Stimulated activated CD4-positive, alpha-beta T cell treated with anti-CD3 and anti-CD28 coated beads, Interleukin-4, amount 100 ng/mL, for 1 hour (primary cell): ENCODE data around the gene ATP5PF.
"Not testable (repeated sequence)": the region's sequence is repeated elsewhere in the genome, so short reads cannot be mapped to it uniquely, and the experiment has no call there.

Experiments used
- DNase-seq: peaks from one replicate; pipeline ENCODE4 v3.0.0-alpha.2; 2020

ATP5PF gene, protein sequence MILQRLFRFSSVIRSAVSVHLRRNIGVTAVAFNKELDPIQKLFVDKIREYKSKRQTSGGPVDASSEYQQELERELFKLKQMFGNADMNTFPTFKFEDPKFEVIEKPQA

GRCh38 chr21:25734904-25735645, at the start of gene ATP5PF, which contains the start of gene GABPA:
Gene ATP5PF, minus strand, starts transcription at chr21:25734904. Its CDS starts 5,110 bp downstream, at chr21:25729794.
Gene GABPA, plus strand, starts transcription at chr21:25734972. Its CDS starts 6,627 bp downstream, at chr21:25741599.
- DNase-seq, result peak; percentile 98

GRCh38 chr21:25778126-25778875, 43.6 kb upstream of the ATP5PF start:
- not testable (repeated sequence) for DNase-seq

- DNase-seq, result no peak
Measured at GRCh38 chr21:25776440-25776839, 41.7 kb upstream of the ATP5PF start.

DNA sequence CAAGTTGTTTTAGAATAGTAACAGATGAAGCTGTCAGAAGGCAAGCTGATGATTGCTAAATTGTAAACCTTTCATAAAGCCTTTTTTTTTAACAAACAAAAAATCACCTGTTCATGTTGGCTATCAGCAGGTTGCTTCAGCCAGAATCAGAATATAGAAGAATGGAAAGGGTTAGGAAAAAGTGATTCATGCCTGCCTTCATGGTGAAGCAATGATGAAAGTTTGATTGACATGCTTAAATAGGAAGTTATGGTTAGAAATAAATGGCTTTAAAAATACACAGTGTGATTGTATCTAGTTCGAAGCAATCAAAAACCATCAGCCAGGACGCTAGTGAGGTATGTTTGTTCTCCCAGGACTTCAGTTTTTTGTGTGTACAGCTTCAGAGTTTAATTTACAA, 38.0 kb upstream of the ATP5PF start:
- no peak for DNase-seq

GRCh38 chr21:25767921-25768320, 33.2 kb upstream of the ATP5PF start:
- no peak for DNase-seq

GRCh38 chr21:25764065-25764464, 29.4 kb upstream of the ATP5PF start:
- no peak for DNase-seq

DNA sequence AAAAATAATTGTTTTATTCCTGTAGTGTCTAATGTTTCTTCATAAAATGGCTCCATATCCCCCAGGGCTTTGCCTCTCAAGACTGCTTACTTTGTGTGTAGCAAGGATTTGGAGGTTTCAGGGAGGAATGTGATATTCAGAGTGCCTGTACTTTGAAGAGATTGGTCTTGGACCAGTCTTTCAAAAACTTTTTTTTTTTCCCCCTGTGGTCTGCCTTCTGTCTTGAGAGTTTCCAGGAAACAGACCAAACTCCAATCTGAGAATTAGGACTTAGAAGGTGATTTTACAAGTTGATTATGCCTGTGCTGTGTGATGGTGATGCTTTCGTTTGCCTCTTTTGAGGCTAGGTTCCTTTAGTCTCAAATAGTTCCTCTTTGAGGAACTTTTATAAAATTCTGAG, 26.0 kb upstream of the ATP5PF start:
- no peak for DNase-seq

DNA sequence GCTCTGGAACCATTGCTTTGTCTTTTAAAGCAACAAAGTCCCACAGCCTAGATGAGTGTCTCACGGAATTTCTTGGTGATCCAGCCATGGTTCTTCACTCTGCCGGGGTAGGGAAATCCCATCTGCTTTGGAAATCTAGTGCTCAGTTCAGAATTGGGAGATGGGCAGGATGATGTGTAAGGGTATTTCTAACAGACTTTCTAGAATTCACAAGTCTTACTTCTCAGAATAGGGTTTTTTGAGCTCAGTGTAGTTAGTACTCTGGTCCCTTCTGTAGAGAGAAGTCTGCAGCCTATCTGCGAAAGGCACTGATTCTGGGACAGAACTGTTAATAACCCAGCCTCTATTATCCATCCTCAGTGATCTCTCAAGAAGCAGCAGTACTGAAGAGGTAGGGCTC, 25.4 kb upstream of the ATP5PF start:
- no peak for DNase-seq

DNA sequence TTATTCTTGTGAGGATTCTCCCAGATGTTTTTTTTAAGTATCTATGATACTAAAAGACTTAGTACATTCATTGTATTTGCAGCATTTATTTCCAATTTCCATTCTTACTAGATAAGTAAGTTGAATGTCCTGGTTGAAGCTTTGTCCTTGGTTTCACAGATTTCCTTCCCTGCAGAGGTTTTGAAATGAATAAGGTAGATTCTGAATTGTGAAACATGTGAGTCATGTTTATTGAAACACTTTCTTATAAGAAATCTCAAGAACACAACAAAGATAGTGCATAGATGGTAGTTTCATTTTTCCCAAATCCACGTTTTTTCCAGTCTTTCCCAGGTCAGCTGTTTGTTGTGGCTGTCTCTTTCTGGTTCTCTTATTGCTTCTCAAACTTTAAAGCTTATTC, 24.9 kb upstream of the ATP5PF start:
- DNase-seq, result no peak

DNA sequence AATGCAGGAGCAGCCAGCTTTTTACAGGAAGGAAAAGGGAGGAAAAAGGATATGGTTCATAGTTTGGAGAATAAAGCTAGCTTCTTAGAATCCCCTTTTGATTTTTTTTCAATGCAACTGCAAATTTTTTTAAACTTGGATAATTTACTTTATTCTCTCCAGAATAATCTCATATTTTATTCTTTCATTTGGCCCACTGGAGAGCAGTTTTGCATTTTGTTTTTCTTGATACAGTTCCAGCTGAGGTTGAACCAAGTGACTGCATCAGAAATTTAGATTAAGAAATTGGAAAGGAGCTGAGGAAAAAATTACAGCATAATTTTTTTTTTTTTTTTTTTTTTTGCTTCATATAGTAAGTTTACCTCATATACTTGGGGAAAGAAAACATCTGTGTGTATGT, 22.8 kb upstream of the ATP5PF start:
- DNase-seq, result no peak

GRCh38 chr21:25756190-25756932, 21.7 kb upstream of the ATP5PF start:
- DNase-seq, result no peak

DNA sequence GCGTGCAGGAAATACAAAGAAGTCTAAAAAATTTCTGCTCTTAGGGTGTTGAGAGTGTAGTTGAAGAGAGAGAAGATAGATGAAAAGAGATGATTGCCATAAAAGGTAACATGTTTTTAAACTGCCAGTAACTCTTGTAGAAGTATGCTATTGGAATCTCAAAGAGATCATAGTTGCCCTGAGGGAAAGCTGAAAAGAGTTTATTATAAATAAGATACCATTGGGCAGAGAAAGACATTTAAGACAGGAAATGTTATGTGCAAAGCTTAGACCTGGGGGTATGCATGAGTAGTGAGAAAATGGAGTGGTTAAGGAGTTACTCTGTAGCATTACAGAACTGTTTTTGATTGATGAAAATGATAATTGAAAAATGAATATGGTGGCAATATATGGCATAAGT, 17.7 kb upstream of the ATP5PF start:
- no peak for DNase-seq

GRCh38 chr21:25750085-25750484, 15.4 kb upstream of the ATP5PF start:
- DNase-seq, result no peak

GRCh38 chr21:25744854-25745253, 10.2 kb upstream of the ATP5PF start:
- DNase-seq, result no peak

GRCh38 chr21:25742900-25743299, 8.2 kb upstream of the ATP5PF start:
- DNase-seq, result no peak

GRCh38 chr21:25737421-25737820, 2.7 kb upstream of the ATP5PF start:
- no peak for DNase-seq

GRCh38 chr21:25735646-25736597, 1.2 kb upstream of the ATP5PF start:
- peak; percentile 79 for DNase-seq

DNA sequence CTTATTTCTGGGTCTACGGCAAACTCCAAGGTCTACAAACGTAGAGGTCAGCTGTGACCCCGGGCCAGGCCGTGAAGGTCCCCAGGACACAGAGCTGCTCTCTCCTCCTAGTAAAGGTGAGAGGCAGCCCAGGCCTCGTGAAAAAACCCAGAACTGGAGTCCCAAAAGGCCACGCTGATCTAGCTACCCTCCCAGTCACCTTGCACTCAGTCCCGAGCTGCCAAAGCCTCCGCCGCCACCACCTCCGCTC, 125 bp downstream of the ATP5PF start:
- DNase-seq, result no peak

- peak; percentile 46 for DNase-seq
Measured at GRCh38 chr21:25733859-25734653, 648 bp downstream of the ATP5PF start.

DNA sequence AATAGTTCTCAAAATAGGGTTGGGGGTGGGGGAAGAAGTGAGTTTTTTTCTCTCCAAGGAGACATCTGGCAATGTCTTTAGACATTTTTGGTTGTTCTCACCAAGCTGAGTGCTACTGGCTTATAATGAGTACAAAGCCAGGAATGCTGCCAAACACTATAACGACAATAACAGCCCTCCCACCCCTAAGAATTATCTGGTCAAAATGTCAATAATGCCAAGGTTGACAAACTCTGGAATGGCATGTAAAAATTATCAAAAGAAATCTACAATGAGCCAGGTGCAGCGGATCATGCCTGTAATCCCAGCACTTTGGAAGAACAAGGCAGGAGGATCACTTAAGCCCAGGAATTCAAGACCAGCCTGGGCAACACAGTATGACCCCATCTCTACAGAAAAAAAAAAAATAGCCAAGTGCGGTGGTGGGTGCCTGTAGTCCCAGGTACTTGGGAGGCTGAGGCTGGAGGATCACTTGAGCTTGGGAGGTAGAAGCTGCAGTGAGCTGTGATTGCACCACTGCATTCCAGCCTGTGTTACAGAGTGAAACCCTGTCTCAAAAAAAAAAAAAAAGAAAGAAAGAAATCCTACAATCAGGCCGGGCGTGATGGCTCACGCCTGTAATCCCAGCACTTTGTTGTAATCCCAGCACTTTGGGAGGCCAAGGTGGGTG, 2.5 kb downstream of the ATP5PF start:
- no peak for DNase-seq

- DNase-seq, result no peak
Measured at GRCh38 chr21:25722631-25723030, 12.1 kb downstream of the ATP5PF start.
